ENCODE results near the gene DGKQ. TPM values are rescaled to one million over a fixed set of nuclear protein-coding genes. Genes with fewer than 3 reads are reported as not detected.

Gene DGKQ
- total and polyA plus RNA-seq, 2 of the 8 experiments (the other 6 are each of a cell fraction or from before 2014, with no cell fraction given), result 7.3 to 9.7 TPM

DNA sequence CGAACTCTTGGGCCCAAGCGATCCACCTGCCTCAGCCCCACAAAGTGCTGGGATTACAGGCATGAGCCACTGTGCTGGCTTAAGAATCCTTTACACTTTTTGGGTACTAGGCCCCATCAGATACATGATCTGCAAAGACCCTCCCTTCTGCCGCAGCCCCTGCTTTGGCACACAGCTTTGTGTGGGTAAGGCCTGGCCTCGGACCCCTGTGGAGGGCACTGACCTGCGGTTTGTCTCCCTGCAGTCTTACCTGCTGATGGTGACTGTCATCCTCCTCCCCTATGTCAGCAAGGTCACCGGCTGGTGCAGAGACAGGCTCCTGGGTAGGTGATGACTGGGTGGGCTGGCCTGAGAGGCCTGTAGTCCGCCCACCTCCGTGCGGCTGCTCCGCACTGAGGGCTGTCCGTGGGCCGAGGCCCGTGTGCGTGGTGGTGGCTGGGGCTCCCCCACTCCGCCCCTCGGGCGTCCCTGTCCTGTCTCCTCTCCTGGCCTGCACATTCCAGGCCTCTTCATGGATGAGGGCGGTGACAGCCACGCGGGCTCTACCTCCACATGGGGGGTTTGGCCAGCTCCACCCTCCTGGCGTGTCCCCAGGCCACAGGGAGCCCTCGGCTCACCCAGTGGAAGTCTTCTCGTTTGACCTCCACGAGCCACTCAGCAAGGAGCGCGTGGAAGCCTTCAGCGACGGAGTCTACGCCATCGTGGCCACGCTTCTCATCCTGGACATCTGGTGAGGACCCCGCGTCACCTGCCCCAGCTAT, 18.0 kb downstream of the DGKQ start:
- ChIA-PET CTCF (ENCODE audit: partially characterized antibody) (no interaction called here), POLR2A (ENCODE audit: partially characterized antibody) (interaction anchor here (0.9 kb wide), 1 partner anchor 79 kb away, joined by 3 read pairs; no protein-coding TSS in a partner anchor)
- Histone ChIP-seq H3K23me2 (ENCODE audit: low read depth, low read length) (no peaks in the 10 kb centered on the region), H2BK15ac (ENCODE audit: low read length) (no peak overlapping the region), H4K5ac (ENCODE audit: insufficient read length, low read depth, low read length) (no peak overlapping the region), H2BK120ac (replicated peaks; ENCODE audit: low read depth, low read length) (no peak overlapping the region), H3K79me1 (ENCODE audit: low read depth, low read length) (no peaks in the 10 kb centered on the region), H3K27me3 (replicated peaks in 1 of 4; ENCODE audit: control insufficient read depth in 3 of 4, extremely low read depth in 1 of 4, insufficient read depth in 3 of 4, low read length in 3 of 4) (0 out of 7 replicates have a peak, but pooled peaks cover 0 to under 1% (median 0%) of the 10 kb centered on the region in 4 experiments), H3K9me3 (ENCODE audit: insufficient read depth in 2 of 2, low read depth in 1 of 2, low read length in 1 of 2) (no peaks in the 10 kb centered on the region), H2BK5ac (ENCODE audit: low read depth, low read length) (no peak overlapping the region), H3K9ac (replicated peaks in 1 of 4; ENCODE audit: extremely low read depth in 1 of 4, low read depth in 3 of 4, low read length in 3 of 4) (no peak overlapping the region), H2AK5ac (ENCODE audit: low read depth, low read length) (no peak overlapping the region), H3K4me3 (ENCODE audit: extremely low read depth in 1 of 4, insufficient read depth in 2 of 4, low read depth in 3 of 4, low read length in 4 of 4) (no peak overlapping the region), H3K4me1 (replicated peaks in 1 of 4; ENCODE audit: control insufficient read depth in 3 of 4, insufficient read depth in 4 of 4, low read length in 3 of 4) (no peaks in the 10 kb centered on the region; a peak in 1 of 7 replicates), H3K18ac (ENCODE audit: extremely low read depth, low read length) (no peak overlapping the region), H3K56ac (replicated peaks; ENCODE audit: insufficient read length, low read depth, low read length) (no peak overlapping the region), H4K20me1 (replicated peaks in 1 of 2; ENCODE audit: control insufficient read depth in 1 of 2, insufficient read depth in 2 of 2, low read length in 2 of 2) (peaks cover 0 to 3% of the 10 kb centered on the region in 2 experiments), H2BK12ac (ENCODE audit: low read depth, low read length) (no peak overlapping the region), H3K4ac (replicated peaks; ENCODE audit: insufficient read length, low read depth, low read length) (no peak overlapping the region), H3K36me3 (ENCODE audit: control insufficient read depth in 2 of 4, insufficient read depth in 4 of 4, low read length in 3 of 4) (no peaks in the 10 kb centered on the region), H3K27ac (ENCODE audit: low read depth, low read length) (no peak overlapping the region), H2BK20ac (ENCODE audit: low read length) (no peak overlapping the region), H3K23ac (ENCODE audit: insufficient read length) (no peak overlapping the region), H4K8ac (ENCODE audit: extremely low read depth, insufficient read depth, low read length) (no peak overlapping the region; the same call in 1 of the 2 replicates), H4K91ac (replicated peaks; ENCODE audit: insufficient read length, low read length) (no peak overlapping the region), H3K14ac (ENCODE audit: insufficient read length) (no peak overlapping the region), H2AFZ (ENCODE audit: low read length) (no peak overlapping the region), H3K79me2 (ENCODE audit: control insufficient read depth in 1 of 2, insufficient read depth in 2 of 2, low read length in 2 of 2) (no peaks in the 10 kb centered on the region), H3K4me2 (ENCODE audit: insufficient read depth in 1 of 2, low read depth in 2 of 2, low read length in 2 of 2) (no peak overlapping the region)
- 92% methylated on average over 33 of the region's 33 CpGs; no CpG with 5 or more reads in 1 of the 2 experiments for WGBS, 2 experiments (ENCODE audit: extremely low coverage in 1 of 2, insufficient coverage in 1 of 2, insufficient read length in 1 of 2, insufficient replicate concordance in 2 of 2, low coverage in 1 of 2, low lambda C conversion rate in 2 of 2, missing lambda C conversion rate in 1 of 2)
- DNase-seq (ENCODE audit: low read depth in 1 of 2, low spot score in 2 of 2), result no peak
- FAIRE-seq, result no peak
- no peak for TF ChIP-seq SIX5 (IDR thresholded peaks at IDR 0.05; ENCODE audit: low read depth, low read length)
- no peak for TF ChIP-seq NRF1 (IDR thresholded peaks at IDR 0.05; ENCODE audit: low read depth, low read length)
- TF ChIP-seq GTF2F1 (IDR thresholded peaks at IDR 0.05; ENCODE audit: borderline replicate concordance, low read depth, low read length), result no peak
- TF ChIP-seq POLR2AphosphoS5 (IDR thresholded peaks at IDR 0.05; ENCODE audit: low read depth, low read length), result no peak
- TF ChIP-seq SRF (IDR thresholded peaks at IDR 0.05; ENCODE audit: low read depth, low read length), result no peak

Data from H1 (cell line).